ENCODE results near the gene EFEMP2.

DNA sequence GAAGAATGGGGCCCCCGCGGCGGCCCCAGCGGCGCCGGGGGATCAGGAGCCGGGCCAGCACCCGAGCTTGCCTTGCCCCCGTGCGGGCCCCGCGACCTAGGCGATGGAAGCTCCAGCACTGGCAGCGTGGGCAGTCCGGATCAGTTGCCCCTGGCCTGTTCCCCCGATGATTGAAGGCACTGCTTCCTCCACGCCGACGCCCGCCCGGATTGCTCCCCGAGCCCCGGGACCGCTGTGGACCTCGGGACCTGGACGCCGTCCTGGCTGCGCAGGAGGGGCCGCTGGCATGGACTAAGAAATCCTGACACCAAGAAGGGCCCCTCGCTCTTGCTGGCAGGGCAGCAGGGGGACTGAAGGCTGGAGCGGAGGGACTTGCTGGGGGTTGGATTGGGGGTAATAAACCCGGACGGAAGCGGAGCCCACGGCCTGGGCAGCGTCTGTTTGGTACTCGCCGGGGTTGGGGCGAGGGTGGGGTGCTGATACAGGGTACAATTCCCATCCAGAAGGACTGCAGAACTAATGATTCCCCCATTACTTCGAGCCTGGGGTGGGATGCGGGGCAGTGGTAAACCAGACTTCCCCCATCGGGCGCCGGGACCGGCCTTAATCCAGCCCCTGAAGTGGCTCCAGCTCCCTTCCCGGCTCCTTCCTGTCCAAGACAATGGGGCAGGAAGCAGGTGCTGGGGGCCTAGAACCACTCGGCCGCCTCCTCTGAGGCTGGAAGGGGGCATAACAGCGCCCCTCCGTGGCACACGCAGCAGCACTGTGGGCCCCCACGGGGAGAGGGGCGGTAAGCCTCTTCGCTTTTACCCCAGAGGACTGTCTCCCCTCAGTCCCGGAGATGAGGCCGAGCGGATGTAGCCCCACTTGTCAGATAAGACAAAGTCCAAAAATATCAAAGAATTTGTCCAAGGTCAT, 18.9 kb upstream of the EFEMP2 start:
- TF ChIP-seq, protein P1, sequence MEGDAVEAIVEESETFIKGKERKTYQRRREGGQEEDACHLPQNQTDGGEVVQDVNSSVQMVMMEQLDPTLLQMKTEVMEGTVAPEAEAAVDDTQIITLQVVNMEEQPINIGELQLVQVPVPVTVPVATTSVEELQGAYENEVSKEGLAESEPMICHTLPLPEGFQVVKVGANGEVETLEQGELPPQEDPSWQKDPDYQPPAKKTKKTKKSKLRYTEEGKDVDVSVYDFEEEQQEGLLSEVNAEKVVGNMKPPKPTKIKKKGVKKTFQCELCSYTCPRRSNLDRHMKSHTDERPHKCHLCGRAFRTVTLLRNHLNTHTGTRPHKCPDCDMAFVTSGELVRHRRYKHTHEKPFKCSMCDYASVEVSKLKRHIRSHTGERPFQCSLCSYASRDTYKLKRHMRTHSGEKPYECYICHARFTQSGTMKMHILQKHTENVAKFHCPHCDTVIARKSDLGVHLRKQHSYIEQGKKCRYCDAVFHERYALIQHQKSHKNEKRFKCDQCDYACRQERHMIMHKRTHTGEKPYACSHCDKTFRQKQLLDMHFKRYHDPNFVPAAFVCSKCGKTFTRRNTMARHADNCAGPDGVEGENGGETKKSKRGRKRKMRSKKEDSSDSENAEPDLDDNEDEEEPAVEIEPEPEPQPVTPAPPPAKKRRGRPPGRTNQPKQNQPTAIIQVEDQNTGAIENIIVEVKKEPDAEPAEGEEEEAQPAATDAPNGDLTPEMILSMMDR (conservative IDR thresholded peaks at IDR 0.05 in 1 of 2, IDR thresholded peaks at IDR 0.05 in 1 of 2; ENCODE audit: low read depth in 1 of 2, low read length in 2 of 2): peak; percentile 7 to 22
- no peak for TF ChIP-seq EZH2 (IDR thresholded peaks at IDR 0.05; ENCODE audit: low read length, missing control alignments)
